SK-N-SH treated with all-trans-retinoic acid at 6 μM for 48 hours (cell line): ENCODE measurements around the gene ITGB2.
A peak's percentile ranks its signal among the peaks of the same experiment; 100 is the strongest.

Experiments
- ATAC-seq: fragments of 200-7000 bp; cut with Tn5 transposase; 3 replicates; pipeline ENCODE4 v1.9.1; 2020; ENCODE audit warnings: mild to moderate bottlenecking, moderate library complexity
- BACH2 ChIP-seq: fragments of 250-450 bp; sonication (Bioruptor Pico); IDR thresholded peaks from 2 replicates; pipeline ENCODE4 v1.9.0; 2021; ENCODE audit warnings: mild to moderate bottlenecking, borderline replicate concordance
- CREB5 ChIP-seq: fragments of 250-450 bp; sonication (Bioruptor Pico); IDR thresholded peaks from 2 replicates; pipeline ENCODE4 v1.5.1; 2020; ENCODE audit warnings: low read depth, mild to moderate bottlenecking, moderate library complexity
- CSDC2 ChIP-seq: fragments of 250-450 bp; sonication (Bioruptor Pico); IDR thresholded peaks from 2 replicates; pipeline ENCODE4 v1.5.0; 2020; ENCODE audit warnings: mild to moderate bottlenecking, moderate library complexity
- CSRNP3 ChIP-seq: fragments of 250-450 bp; sonication (Bioruptor Pico); IDR thresholded peaks from 2 replicates; pipeline ENCODE4 v1.5.1; 2021; ENCODE audit warnings: mild to moderate bottlenecking, moderate library complexity
- GLIS3 ChIP-seq: fragments of 250-450 bp; sonication (Bioruptor Pico); IDR thresholded peaks from 2 replicates; pipeline ENCODE4 v1.5.0; 2020; ENCODE audit warnings: mild to moderate bottlenecking, moderate library complexity
- ISL1 ChIP-seq: fragments of 250-450 bp; sonication (Bioruptor Pico); IDR thresholded peaks from 2 replicates; pipeline ENCODE4 v2.1.2; 2022; ENCODE audit warnings: mild to moderate bottlenecking, moderate library complexity
- OSR1 ChIP-seq: fragments of 250-450 bp; sonication (Bioruptor Pico); IDR thresholded peaks from 2 replicates; pipeline ENCODE4 v1.8.0; 2022; ENCODE audit warnings: moderate library complexity, mild to moderate bottlenecking, inconsistent platforms
- PATZ1 ChIP-seq: fragments of 250-450 bp; sonication (Bioruptor Pico); IDR thresholded peaks from 2 replicates; pipeline ENCODE4 v1.8.0; 2020; ENCODE audit warnings: mild to moderate bottlenecking, moderate library complexity, borderline replicate concordance
- POU6F1 ChIP-seq: fragments of 250-450 bp; sonication (Bioruptor Pico); IDR thresholded peaks from 2 replicates; pipeline ENCODE4 v1.8.0; 2021; ENCODE audit warnings: low read depth, mild to moderate bottlenecking, moderate library complexity, borderline replicate concordance
- PPARA ChIP-seq: fragments of 250-450 bp; sonication (Bioruptor Pico); IDR thresholded peaks from 2 replicates; pipeline ENCODE4 v1.5.0; 2020; ENCODE audit warnings: mild to moderate bottlenecking, borderline replicate concordance
- SNAI2 ChIP-seq: fragments of 250-450 bp; sonication (Bioruptor Pico); IDR thresholded peaks from 2 replicates; pipeline ENCODE4 v1.5.0; 2020; ENCODE audit warnings: mild to moderate bottlenecking, moderate library complexity
- TOX ChIP-seq: fragments of 250-450 bp; sonication (Bioruptor Pico); IDR thresholded peaks from 2 replicates; pipeline ENCODE4 v1.8.0; 2021; ENCODE audit warnings: mild to moderate bottlenecking, moderate library complexity, borderline replicate concordance
- TSHZ2 ChIP-seq: fragments of 250-450 bp; sonication (Bioruptor Pico); IDR thresholded peaks from 2 replicates; pipeline ENCODE4 v1.5.0; 2020; ENCODE audit warnings: mild to moderate bottlenecking, moderate library complexity
- ZC3H10 ChIP-seq: fragments of 250-450 bp; sonication (Bioruptor Pico); IDR thresholded peaks from 2 replicates; pipeline ENCODE4 v1.5.1; 2021; ENCODE audit warnings: mild to moderate bottlenecking, moderate library complexity
- ZFP3 ChIP-seq: fragments of 250-450 bp; sonication (Bioruptor Pico); IDR thresholded peaks from 2 replicates; pipeline ENCODE4 v1.5.0; 2020; ENCODE audit warnings: mild to moderate bottlenecking, moderate library complexity
- ZNF8 ChIP-seq: fragments of 450-650 bp; formaldehyde crosslinking; IDR thresholded peaks from 2 replicates; pipeline ENCODE4 v1.5.0; 2020; ENCODE audit warnings: mild to moderate bottlenecking, moderate library complexity

ITGB2 gene

GRCh38 chr21:44850208-44850800 is 70.4 kb downstream of the ITGB2 start (continued):
- no peak for TF ChIP-seq PATZ1 (CRISPR knock-in tag)
- TF ChIP-seq, all 23 proteins: peak for 0

- no peak for TF ChIP-seq CSRNP3 (CRISPR knock-in tag)
- TF ChIP-seq TSHZ2 (CRISPR knock-in tag): no peak
- no peak for TF ChIP-seq SNAI2
- no peak for TF ChIP-seq ZFP3 (CRISPR knock-in tag)
- no peak for TF ChIP-seq TOX
- no peak for TF ChIP-seq BACH2 (CRISPR knock-in tag)
- no peak for TF ChIP-seq CSDC2 (CRISPR knock-in tag)
- TF ChIP-seq ZNF8 (CRISPR knock-in tag): no peak
- TF ChIP-seq, all 23 proteins: peak for 0
- no peak for ATAC-seq
Measured at GRCh38 chr21:44849616-44850130, 71.0 kb downstream of the ITGB2 start.

GRCh38 chr21:44848821-44849521 is 71.7 kb downstream of the ITGB2 start:
- ATAC-seq: no peak
- no peak for TF ChIP-seq OSR1 (CRISPR knock-in tag)
- TF ChIP-seq GLIS3 (CRISPR knock-in tag): no peak
- TF ChIP-seq ISL1: no peak

- no peak for TF ChIP-seq GLIS3 (CRISPR knock-in tag)
- TF ChIP-seq ISL1: no peak
- TF ChIP-seq POU6F1 (CRISPR knock-in tag): no peak
- no peak for TF ChIP-seq SNAI2
- no peak for TF ChIP-seq ZC3H10 (CRISPR knock-in tag)
- TF ChIP-seq BACH2 (CRISPR knock-in tag): no peak
- no peak for TF ChIP-seq CREB5
- TF ChIP-seq PPARA: no peak
- TF ChIP-seq TOX: no peak
- no peak for TF ChIP-seq TSHZ2 (CRISPR knock-in tag)
- ATAC-seq: peak; percentile 4; the same call in 1 of the 3 replicates
Measured at GRCh38 chr21:44847261-44848056, 73.2 kb downstream of the ITGB2 start.
